Tibial nerve (tissue), 4 donors: Measurements from ENCODE around the gene MOAP1. TPM values are rescaled to one million over a fixed set of nuclear protein-coding genes. Genes with fewer than 3 reads are reported as not detected.
A peak's percentile ranks its signal among the peaks of the same experiment; 100 is the strongest.

Experiments used
- DNase-seq, 2 donors: peaks; one replicate each; pipeline ENCODE4 v3.0.0-alpha.2; 2019; ENCODE audit warnings: low spot score in 2 of 2
- H3K27ac ChIP-seq, 4 donors: fragments of 200-600 bp; sonication (generic) in 3 of 4; one replicate each; pipeline ENCODE4 v1.5.1; 2017 to 2019; ENCODE audit warnings: mild to moderate bottlenecking in 1 of 4
- H3K27me3 ChIP-seq, 2 donors: fragments of 200-600 bp; sonication (generic) in 1 of 2; one replicate each; pipeline versions ENCODE4 v1.5.1 to v1.6.0; 2017 to 2019
- H3K36me3 ChIP-seq, 3 donors: fragments of 200-600 bp; sonication (generic); one replicate each; pipeline ENCODE4 v1.5.1; 2018 to 2019
- H3K4me1 ChIP-seq, 4 donors: fragments of 200-600 bp; sonication (generic) in 3 of 4; one replicate each; pipeline ENCODE4 v1.5.1; 2017 to 2019
- H3K4me3 ChIP-seq, 4 donors: fragments of 200-600 bp; sonication (generic) in 3 of 4; one replicate each; pipeline ENCODE4 v1.5.1; 2017 to 2019; ENCODE audit warnings: mild to moderate bottlenecking in 1 of 4, moderate library complexity in 1 of 4
- H3K9me3 ChIP-seq, 4 donors: fragments of 200-600 bp; sonication (generic) in 3 of 4; one replicate each; pipeline ENCODE4 v1.5.1; 2017 to 2019
- CTCF ChIP-seq, 5 experiments: fragments of 200-600 bp in 3 of 5; fragments of 450-650 bp in 2 of 5; sonication (generic) in 3 of 5; IDR thresholded peaks; one replicate each; pipeline ENCODE4 v1.5.1; 2016 to 2019; ENCODE audit warnings: antibody characterized with exemption in 5 of 5, mild to moderate bottlenecking in 3 of 5, moderate library complexity in 2 of 5
- EP300 ChIP-seq, 2 donors: sonication (generic); formaldehyde crosslinking; IDR thresholded peaks; one replicate each; pipeline ENCODE4 v1.6.1; 2017; ENCODE audit warnings: antibody characterized with exemption in 2 of 2, mild to moderate bottlenecking in 1 of 2
- POLR2A ChIP-seq, 2 donors: fragments of 450-650 bp; IDR thresholded peaks; one replicate each; pipeline ENCODE4 v1.6.1; 2017; ENCODE audit warnings: antibody characterized with exemption in 2 of 2, mild to moderate bottlenecking in 2 of 2, moderate library complexity in 2 of 2
- WGBS, 2 donors: methylation state at CpG; one replicate each; pipeline ENCODE4 v1.1.5; 2018; 5-methylcytosine and 5-hydroxymethylcytosine counted together
- total RNA-seq, 4 donors: library from RNA; depleted of rRNA; stranded (reverse); fragments of >200 nt; gene quantifications; one replicate each; pipeline ENCODE4 v1.1.0, GENCODE V29; 2016

The MOAP1 gene
- total RNA-seq, 4 donors from 2014 or later, result 21.8 to 29.3 (median 23.4) TPM

GRCh38 chr14:93200553-93200952, 15.9 kb upstream of the MOAP1 start:
- DNase-seq, result no peak
- no peaks in the 10 kb centered on the region for H3K27me3 ChIP-seq
- no peak overlapping the region for H3K27ac ChIP-seq
- H3K36me3 ChIP-seq, result peaks cover 0 to 18% (median 0%) of the 10 kb centered on the region in 3 donors
- H3K4me1 ChIP-seq, result peaks cover 0 to 5% (median 2%) of the 10 kb centered on the region in 4 donors
- TF ChIP-seq POLR2A (IDR thresholded peaks at IDR 0.05), result no peak
- TF ChIP-seq EP300 (IDR thresholded peaks at IDR 0.05), result no peak
- TF ChIP-seq CTCF (IDR thresholded peaks at IDR 0.05), result no peak
- no peaks in the 10 kb centered on the region for H3K9me3 ChIP-seq
- no peak overlapping the region for H3K4me3 ChIP-seq
- WGBS, 2 donors, result 94 to 97% methylated on average over 5 of the region's 5 CpGs

DNA sequence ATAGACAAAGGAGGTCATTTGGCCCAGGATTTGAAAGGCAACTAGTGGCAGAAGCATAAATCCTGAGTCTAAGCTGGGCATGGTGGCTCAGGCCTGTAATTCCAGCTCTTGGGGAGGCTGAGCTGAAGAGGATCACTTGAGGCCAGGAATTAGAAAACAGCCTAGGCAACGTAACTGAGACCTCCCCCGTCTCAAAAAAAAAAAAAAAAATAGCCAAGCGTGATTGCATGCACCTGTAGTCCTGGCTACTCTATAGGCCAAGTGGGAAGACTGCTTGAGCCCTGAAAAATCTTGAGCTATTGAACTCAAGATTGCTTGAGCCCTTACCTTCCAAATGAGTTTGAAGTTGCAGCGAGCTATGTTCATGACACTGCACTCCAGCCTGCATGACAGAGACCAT, 14.3 kb upstream of the MOAP1 start:
- no peak for TF ChIP-seq CTCF (IDR thresholded peaks at IDR 0.05)
- TF ChIP-seq POLR2A (IDR thresholded peaks at IDR 0.05), result no peak
- no peak for TF ChIP-seq EP300 (IDR thresholded peaks at IDR 0.05)
- H3K4me3 ChIP-seq, result no peak overlapping the region
- WGBS, 2 donors, result 88 to 97% methylated on average over 4 of the region's 4 CpGs
- DNase-seq, result no peak
- no peaks in the 10 kb centered on the region for H3K4me1 ChIP-seq
- H3K27ac ChIP-seq, result no peak overlapping the region
- H3K27me3 ChIP-seq, result no peaks in the 10 kb centered on the region
- H3K36me3 ChIP-seq, result peaks cover 0 to 18% (median 0%) of the 10 kb centered on the region in 3 donors
- H3K9me3 ChIP-seq, result no peaks in the 10 kb centered on the region

DNA sequence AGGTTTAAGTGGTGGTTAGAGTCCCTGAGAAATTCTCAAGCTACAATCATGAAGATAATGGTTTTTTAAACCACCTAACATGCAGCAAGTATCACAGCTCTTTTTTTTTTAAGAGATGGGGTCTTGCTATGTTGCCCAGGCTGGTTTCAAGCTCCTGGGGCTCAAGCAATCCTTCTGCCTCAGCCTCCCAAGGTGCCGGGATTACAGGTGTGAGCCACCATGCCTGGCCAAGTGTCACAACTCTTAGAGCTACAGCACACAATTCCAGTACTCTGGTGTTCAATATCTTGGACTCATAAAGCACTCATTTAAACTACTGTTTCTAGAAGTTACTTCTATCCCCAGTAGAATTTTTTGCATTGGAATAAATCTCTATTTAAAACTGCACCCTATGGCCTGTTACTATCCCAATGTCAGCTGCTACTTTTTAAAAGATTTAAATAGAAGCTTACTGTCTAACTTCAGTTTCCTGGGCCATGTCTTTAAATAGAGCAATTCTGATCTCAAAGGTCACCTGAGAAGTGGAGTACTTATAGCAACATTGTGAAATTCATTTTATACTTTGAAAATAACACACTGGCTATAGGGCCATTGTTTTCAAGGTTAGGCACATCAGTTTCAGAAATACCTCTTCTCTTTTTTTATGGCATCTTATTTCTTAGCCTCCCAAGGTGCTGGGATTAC, 10.8 kb upstream of the MOAP1 start:
- Histone ChIP-seq H3K36me3 (peaks cover 0 to 16% (median 0%) of the 10 kb centered on the region in 3 donors), H3K4me1 (no peaks in the 10 kb centered on the region), H3K27ac (no peak overlapping the region), H3K9me3 (no peaks in the 10 kb centered on the region), H3K27me3 (no peaks in the 10 kb centered on the region), H3K4me3 (no peak overlapping the region)
- DNase-seq, result no peak
- 91 to 100% methylated on average over 1 of the region's 1 CpG for WGBS, 2 donors
- no peak for TF ChIP-seq CTCF (IDR thresholded peaks at IDR 0.05)
- no peak for TF ChIP-seq EP300 (IDR thresholded peaks at IDR 0.05)
- no peak for TF ChIP-seq POLR2A (IDR thresholded peaks at IDR 0.05)

- no peak for DNase-seq
- Histone ChIP-seq H3K27me3 (no peaks in the 10 kb centered on the region), H3K27ac (no peak overlapping the region), H3K4me3 (no peak overlapping the region), H3K9me3 (no peaks in the 10 kb centered on the region), H3K4me1 (peaks cover 0 to 34% (median 19%) of the 10 kb centered on the region in 4 donors), H3K36me3 (peaks cover 0 to 38% (median 0%) of the 10 kb centered on the region in 3 donors)
- WGBS, 2 donors, result 90 to 94% methylated on average over 3 of the region's 3 CpGs
- no peak for TF ChIP-seq CTCF (IDR thresholded peaks at IDR 0.05)
- no peak for TF ChIP-seq EP300 (IDR thresholded peaks at IDR 0.05)
- no peak for TF ChIP-seq POLR2A (IDR thresholded peaks at IDR 0.05)
Measured at GRCh38 chr14:93186956-93187355, 2.3 kb upstream of the MOAP1 start.

GRCh38 chr14:93186466-93186865, 1.8 kb upstream of the MOAP1 start:
- TF ChIP-seq EP300 (IDR thresholded peaks at IDR 0.05) (no peak), POLR2A (IDR thresholded peaks at IDR 0.05) (no peak), CTCF (IDR thresholded peaks at IDR 0.05) (no peak)
- Histone ChIP-seq H3K27ac (peak overlapping the region in 1 of 4 donors; percentile 94), H3K36me3 (peaks cover 0 to 40% (median 4%) of the 10 kb centered on the region in 3 donors), H3K4me3 (no peak overlapping the region), H3K9me3 (no peaks in the 10 kb centered on the region), H3K27me3 (no peaks in the 10 kb centered on the region), H3K4me1 (peaks cover 0 to 34% (median 19%) of the 10 kb centered on the region in 4 donors)
- 73 to 79% methylated on average over 6 of the region's 6 CpGs for WGBS, 2 donors
- DNase-seq, result no peak
